Stimulated activated CD4-positive, alpha-beta T cell treated with anti-CD3 and anti-CD28 coated beads, TNF-alpha, amount 100 ng/mL, for 1 hour (primary cell): ENCODE data around the gene PKD2.

Source experiments
- DNase-seq, 3 donors: peaks; one replicate each; pipeline ENCODE4 v3.0.0-alpha.2; 2020; ENCODE audit warnings: low read depth in 3 of 3, low spot score in 1 of 3

Gene PKD2

DNA sequence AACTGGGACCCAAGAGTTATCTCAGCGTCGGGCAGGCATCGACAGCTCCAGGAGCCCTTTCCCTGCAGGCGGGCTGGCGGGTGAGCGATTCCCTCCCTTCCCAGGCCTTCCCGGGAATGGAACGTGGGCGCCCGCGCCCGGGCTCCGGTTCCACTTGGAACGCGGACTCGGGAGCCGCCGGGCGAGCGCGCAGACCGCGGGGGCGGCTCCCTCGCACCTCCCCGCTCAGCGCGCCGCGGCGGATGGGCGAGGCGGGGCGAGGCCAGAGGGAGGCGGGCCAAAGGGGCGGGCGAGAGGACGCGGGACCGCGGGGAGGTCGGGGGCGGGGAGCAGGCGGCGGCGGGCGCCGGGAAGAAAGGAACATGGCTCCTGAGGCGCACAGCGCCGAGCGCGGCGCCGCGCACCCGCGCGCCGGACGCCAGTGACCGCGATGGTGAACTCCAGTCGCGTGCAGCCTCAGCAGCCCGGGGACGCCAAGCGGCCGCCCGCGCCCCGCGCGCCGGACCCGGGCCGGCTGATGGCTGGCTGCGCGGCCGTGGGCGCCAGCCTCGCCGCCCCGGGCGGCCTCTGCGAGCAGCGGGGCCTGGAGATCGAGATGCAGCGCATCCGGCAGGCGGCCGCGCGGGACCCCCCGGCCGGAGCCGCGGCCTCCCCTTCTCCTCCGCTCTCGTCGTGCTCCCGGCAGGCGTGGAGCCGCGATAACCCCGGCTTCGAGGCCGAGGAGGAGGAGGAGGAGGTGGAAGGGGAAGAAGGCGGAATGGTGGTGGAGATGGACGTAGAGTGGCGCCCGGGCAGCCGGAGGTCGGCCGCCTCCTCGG is at the start of gene PKD2:
TSS of gene PKD2 (plus strand) at position 332 of the 818 bp plus-strand sequence. CDS start at position 431, 99 bp downstream.
- peak in 2 of 3 donors; percentile 34 to 74 for DNase-seq

DNA sequence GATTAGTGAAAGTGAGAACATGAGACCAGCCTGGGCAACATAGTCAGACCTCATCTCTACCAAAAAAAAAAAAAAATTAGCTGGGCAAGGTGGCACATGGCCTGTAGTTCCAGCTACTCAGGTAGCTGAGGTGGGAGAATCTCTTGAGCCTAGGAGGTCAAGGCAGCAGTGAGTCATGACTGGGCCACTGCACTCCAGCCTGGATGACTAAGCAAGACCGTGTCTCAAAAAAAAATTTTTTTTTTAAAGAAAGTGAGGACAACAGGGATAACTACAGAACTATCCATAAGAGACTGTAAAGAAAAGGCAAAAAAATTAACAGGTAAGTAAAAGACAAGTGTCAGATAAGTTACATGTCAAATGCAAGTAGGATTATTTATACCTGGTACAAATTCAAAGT is 45.4 kb upstream of the PKD2 start:
- DNase-seq, result no peak

DNA sequence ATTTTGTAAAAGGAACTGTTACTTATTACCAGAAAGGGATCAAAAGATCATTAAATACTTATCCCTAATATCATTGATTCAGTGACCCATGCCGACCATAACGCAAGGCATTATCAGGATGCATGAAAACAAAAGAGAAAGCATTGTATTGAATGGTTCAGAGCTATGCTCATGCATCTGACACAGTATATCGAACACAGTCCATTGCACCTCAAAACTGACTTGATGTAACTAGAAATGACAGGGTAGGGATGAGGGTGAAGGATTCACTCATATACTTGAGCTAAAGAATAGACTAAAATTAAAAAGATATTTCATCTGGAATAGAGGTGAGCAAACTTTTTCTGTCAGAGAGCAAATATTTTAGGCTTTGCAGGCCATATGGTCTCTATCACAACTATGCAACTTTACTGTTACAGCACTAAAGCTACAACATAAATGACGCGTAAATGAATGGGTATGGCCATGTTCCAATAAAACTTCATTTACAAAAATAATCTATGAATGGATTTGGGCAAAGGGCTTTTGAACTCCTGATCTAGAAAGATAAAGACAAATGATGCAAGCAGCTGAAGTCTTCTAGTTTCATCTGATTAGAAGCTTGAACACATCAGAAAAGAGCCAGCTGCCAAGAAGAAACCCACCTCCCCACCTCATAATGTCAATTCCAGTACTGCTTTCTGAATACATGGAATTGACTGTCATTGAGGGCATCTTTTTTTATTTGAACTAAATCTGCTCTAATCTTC is 44.9 kb upstream of the PKD2 start:
- no peak for DNase-seq

DNA sequence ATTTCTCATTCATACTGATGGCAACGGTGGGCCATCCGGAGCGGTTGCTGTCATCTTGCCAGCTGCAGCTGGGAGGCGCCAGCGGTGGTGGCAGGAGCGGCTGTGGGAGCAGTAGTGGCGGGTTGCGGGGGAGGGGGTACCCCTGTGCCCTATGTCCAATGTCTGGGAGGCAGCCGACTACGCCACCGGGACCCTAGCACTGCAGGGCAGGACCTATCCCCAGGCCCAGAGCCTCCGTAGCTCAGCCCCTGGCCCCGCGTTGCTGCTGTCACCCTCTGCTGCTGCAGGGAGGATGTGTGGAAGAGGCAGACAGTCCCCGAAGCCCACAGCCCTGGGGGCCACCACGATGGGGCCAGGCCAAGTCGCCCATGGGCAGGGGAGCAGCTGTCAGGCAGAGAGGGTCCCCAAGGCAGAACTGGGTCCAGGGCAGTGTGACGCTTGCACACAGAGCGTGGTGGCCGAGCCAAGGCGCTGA is 41.9 kb upstream of the PKD2 start:
- no peak for DNase-seq

DNA sequence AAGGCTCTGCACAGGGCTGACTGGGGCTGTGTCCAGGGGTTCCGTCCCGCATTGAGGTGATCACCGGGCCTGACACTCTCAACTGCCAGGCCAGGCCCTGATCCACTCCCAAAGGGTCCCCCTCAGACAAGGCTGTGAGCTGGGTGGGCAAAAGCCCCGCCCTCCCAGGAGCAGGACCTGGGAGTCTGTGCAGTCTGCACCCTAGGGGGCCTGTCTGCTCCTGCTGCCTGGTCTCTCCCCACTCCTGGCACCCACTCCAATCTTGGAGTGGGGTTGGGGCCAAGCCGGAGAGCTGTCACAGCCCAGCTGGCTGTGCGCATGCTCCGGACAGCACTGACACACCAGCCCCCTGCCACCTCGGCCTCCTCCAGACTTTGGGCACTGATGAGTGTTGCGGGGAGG is 41.3 kb upstream of the PKD2 start:
- no peak for DNase-seq

DNA sequence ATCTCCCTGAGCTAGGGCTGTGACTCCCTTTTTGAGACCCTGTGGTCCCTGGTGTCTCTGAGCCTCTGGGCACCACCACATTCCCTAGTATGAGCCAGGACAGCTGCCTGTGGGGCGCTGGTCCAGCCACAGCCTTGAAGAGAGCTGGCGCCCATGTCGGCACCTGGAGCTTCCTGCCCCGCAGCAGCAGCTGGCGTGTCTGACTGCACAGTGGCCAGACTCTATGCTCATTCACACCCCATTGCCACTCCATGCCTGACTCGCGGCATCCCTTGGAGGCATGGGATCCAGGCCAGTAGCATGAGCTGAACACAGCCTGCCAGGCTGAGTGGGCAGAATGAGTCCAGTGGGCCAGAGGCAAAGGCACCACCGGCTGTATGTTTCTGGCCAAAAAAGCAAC is 40.2 kb upstream of the PKD2 start:
- DNase-seq, result no peak

DNA sequence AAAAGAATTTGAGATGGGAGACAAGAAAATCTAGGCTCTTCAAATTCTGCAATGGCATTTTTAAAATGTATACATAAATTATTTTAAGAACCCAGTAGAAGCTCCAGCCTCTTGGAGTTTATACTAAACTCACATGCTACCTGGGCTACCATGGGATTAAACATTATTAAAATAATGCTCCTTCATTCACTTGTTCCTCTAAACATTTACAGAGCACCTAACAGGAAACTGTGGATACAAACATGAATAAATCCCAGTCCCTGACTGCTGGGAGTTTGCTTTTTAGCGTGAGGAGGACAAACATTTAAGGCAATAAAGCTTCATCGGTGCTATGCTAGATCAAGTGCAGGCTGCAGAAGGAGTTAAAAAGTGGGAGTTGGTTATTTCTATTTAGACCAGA is 37.3 kb upstream of the PKD2 start:
- DNase-seq, result no peak

DNA sequence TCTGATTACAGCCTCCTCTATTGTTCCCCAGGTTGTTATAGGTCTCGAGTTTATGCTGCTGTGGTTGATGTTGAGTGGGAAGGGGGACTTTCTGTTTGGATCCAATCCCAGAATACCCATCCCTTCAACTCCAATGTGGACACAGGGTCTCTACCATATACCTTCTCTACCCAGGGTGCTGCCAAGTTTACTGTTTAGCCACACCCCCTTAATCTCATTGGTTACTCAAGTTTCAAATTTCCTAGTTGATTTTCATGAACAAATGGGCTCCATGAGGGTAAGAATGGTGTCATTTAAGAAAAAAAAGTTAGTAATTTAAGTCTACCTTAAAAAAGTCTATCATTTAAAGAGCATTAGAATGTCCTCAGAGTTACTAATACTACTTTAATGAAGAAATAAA is 35.6 kb upstream of the PKD2 start:
- DNase-seq, result no peak

DNA sequence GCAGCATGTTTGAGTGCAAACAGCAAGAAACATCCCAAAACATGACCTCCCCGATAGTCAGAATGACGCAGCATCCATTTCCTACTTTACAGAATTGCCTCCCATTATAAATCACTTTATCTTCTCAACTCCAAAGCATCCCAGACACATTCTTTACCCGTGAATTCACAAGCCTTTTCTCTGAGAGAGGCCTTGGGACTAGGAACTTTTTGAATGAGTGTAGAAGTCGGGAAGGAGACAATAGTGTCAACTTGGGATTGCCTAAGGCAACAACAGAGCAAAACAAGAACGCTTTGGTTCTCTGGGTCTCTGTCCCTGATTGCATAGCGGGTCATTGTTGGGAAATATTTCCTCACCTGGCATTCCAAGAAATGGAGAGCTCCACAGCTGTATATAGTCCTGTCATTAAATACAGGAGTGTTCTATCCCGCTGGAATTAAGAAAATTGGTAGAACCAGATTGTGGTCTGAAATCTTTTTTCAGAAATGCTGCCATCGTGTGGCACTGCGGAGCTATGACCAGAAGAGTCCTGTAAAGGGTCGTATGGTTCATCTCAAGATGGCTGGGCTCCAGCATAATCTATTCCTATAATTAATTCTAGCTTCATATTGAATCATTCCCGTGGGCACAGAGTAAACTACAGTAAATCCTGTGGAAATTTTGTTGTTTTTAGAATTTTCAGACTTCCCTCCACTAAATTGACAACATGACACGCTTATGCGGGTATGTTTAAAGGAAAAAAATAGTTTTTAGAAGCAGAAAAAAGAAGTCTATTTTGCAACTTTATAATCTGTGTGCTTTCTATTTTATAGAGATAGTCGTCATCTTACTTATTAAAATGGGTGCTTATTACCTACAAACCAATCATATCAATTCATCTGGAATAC is 33.9 kb upstream of the PKD2 start:
- DNase-seq, result no peak

DNA sequence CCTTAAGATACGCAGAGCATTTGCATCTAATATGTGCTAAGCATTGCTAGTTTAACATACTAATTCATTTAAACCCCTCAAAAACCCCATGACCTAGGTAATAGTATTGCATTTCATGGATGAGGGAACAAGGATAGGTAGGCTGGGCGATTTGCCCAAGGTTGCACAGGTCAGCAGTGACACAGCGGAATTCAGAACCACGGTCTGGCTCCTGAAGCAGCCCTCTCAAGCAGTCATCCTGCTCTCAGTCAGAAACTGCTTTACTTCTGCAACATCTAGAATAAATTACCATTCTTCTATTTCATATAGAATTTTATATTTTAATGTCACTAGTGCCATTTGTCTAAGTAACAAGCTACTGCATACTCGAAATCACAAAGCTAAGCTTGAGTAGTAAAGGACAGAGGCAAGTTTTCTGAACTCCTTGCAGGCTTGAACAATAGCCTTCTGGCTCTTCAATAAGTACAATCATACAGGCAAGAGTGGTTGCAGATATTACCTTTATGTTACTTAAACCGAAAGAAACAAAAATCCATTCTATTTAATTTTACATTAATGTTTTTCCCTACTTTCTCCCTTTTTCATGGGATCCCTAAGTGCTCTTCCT is 32.5 kb upstream of the PKD2 start:
- no peak for DNase-seq

DNA sequence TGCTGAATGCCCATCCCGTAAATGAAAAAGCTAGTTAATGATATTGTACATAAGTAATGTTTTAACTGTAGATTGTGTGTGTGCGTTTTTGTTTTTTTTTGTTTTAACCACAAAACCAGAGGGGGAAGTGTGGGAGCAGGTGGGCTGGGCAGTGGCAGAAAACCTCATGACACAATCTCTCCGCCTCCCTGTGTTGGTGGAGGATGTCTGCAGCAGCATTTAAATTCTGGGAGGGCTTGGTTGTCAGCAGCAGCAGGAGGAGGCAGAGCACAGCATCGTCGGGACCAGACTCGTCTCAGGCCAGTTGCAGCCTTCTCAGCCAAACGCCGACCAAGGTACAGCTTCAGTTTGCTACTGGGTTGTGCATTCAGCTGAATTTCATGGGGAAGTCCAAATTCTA is 32.0 kb upstream of the PKD2 start, which contains the start of gene SPP1:
TSS of gene SPP1 (plus strand) at position 249 of the 400 bp plus-strand sequence. CDS start 1,182 bp downstream, outside the sequence.
- no peak for DNase-seq

DNA sequence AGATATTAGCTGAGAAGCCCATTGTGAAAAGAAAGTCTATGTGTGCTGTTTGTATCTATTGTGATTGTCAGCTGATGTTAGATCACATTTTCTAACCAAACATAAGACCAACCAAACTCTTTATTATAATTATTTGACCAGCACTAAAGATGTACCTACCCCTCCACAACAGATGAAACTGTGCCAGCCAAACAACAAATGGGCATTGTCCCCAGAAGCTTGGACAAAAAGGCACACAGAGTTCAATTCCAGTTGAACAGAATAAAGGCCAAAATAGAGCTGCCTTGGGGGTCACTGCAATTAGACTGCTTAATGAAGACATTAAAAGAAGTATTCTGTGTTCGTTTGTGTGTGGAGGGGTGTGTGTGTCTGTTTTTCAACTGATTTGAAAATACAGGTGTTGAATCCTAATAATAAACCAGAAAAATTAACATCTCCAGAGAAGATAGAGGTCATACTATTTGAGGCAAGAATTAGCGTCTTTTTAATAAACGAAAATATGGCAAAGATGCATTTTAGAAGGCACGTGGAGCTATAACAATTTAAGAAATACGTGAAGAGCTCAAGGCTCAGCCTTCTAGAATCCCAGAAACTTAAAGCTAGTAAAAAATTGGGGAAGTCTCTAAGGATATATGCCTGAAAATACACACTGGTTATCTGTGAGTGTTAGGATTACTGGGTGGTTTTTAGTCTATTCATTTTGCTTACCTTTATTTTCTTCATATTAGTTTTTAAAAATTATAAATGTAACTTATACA is 29.7 kb upstream of the PKD2 start:
- no peak for DNase-seq

DNA sequence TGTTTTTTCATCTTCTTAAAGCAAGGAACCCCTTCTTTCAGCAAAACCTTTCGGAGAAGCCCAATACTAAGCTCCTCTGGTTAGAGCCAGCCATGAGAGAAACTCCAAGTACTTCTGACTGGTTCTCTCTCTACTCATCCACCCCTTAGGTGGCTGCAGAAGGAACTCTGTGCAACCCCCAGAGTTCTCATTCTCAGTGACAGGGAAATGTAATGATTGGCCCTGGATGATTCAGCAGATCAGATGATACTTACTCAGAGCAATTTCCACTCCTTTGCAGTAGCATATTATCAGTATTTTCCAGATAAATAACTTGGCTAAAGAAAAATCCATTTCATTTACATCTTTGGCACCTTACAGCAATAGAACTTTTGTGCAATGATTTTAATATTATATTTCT is 28.8 kb upstream of the PKD2 start:
- no peak for DNase-seq

DNA sequence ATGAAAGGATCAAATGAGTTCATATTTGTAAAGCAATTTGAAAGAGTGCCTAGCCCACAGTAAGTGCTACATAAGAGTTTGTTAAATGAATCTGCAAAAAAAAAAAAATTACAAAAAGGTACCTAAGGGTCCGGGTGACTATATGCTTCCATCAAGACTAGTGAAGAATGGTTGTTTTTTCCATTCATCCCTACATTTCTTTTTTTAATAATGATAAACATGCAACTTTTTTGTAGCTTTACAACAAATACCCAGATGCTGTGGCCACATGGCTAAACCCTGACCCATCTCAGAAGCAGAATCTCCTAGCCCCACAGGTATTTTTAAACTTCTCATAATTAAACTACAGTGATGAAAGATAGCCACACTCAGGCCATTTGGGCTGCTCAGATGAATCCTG is 27.6 kb upstream of the PKD2 start:
- no peak for DNase-seq

DNA sequence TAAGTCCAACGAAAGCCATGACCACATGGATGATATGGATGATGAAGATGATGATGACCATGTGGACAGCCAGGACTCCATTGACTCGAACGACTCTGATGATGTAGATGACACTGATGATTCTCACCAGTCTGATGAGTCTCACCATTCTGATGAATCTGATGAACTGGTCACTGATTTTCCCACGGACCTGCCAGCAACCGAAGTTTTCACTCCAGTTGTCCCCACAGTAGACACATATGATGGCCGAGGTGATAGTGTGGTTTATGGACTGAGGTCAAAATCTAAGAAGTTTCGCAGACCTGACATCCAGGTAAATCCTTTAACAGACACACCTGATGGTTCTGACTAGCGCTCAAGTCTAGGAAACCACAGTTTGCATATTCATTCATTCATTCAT is 25.9 kb upstream of the PKD2 start:
- no peak for DNase-seq

DNA sequence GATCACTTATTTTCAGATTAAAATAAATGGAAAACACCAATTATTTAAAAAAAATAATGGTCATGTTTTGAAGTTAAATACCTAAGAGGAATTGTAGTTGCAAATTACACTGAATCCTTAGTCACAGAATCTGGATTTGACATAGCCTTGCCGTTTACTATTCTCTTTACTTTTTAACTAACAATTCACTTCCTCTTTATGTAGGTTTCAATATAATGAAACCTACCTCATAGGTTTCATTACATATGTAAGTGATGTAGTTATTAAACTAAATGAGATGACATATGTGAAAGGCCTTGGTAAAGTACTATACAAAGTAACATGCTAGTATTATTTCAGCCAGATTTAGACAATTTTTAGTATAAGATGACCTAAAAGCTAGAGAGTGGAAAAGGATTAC is 25.4 kb upstream of the PKD2 start:
- DNase-seq, result no peak

DNA sequence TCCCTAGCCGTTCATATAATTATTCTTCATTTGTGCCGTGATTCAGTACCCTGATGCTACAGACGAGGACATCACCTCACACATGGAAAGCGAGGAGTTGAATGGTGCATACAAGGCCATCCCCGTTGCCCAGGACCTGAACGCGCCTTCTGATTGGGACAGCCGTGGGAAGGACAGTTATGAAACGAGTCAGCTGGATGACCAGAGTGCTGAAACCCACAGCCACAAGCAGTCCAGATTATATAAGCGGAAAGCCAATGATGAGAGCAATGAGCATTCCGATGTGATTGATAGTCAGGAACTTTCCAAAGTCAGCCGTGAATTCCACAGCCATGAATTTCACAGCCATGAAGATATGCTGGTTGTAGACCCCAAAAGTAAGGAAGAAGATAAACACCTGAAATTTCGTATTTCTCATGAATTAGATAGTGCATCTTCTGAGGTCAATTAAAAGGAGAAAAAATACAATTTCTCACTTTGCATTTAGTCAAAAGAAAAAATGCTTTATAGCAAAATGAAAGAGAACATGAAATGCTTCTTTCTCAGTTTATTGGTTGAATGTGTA is 24.9 kb upstream of the PKD2 start:
- no peak for DNase-seq

DNA sequence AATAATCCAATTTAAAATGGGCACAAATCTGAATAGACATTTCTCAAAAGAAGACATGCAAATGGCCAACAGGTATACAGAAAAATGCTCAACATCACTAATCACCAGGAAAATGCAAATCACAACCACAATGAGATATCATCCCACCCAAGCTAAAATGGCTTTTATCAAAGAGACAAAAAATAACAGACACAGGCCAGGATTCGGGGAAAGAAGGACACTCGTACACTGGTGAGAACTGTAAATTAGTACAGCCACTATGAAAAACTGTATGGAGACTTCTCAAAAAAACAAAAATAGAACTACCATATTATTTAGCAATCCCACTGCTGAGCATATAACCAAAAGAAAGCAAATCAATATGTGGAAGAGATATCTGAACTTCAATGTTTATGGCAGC is 23.4 kb upstream of the PKD2 start:
- no peak for DNase-seq

DNA sequence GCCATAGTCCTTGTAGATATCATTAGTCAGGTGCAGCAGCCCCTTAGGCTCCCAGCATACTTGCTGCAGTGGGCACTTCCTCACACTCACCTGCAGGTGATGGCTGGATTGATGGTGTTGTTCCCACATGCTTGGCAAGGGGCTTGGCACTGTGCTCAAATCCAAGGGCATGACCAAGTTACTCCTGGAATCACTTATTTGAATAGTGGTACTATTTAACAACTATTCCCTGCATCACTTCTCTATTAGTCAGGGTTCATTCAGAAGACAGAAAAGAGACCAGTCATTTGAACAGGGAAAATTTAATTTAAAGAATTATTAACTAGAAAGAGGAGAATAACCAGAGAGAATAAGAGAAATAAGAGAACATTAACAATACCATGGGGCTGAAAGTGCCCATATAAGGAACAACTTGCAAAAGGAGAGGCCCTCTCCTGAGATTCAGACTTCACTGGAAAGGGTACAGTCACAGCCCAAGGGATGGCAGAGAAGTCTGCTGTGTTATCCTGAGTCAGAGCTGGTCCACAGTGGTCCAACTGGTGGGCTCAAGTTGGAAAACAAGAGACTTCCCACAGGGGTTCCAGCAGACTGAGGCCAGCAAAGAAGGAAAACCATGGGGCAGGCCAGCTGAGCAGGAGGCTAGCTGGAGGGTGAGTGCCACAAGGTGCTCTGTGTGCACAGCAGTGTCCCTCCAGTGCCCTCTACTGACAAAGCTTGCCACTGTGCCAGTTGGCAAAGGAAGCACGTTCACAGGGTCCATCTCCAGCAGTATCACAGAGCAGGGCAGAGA is 22.1 kb upstream of the PKD2 start:
- DNase-seq, result no peak
